GM19397 (cell line): Measurements from ENCODE around the gene AKR7A3.
"Not testable (repeated sequence)": the region's sequence is repeated elsewhere in the genome, so short reads cannot be mapped to it uniquely, and the experiment has no call there.

ENCODE experiments used
- ATAC-seq: cut with Tn5 transposase; IDR thresholded peaks from one replicate; pipeline ENCODE4 v1.9.1; 2021; ENCODE audit warnings: mild to moderate bottlenecking, moderate library complexity; ENCODE audit not compliant: unreplicated experiment

Gene AKR7A3

GRCh38 chr1:19319196-19319595 lies 30.6 kb upstream of the AKR7A3 start:
- ATAC-seq, result no peak

- ATAC-seq, result no peak
Observed at GRCh38 chr1:19317126-19317910, 28.7 kb upstream of the AKR7A3 start.

GRCh38 chr1:19315378-19316198 lies 27.0 kb upstream of the AKR7A3 start:
- ATAC-seq, result peak; percentile 32

GRCh38 chr1:19313961-19314882 lies 25.7 kb upstream of the AKR7A3 start:
- no peak for ATAC-seq

GRCh38 chr1:19313636-19313959 lies 25.0 kb upstream of the AKR7A3 start:
- ATAC-seq, result no peak

GRCh38 chr1:19312782-19313635 lies 24.4 kb upstream of the AKR7A3 start:
- ATAC-seq, result no peak

- ATAC-seq, result peak; percentile 79
Observed at GRCh38 chr1:19311931-19312781, 23.6 kb upstream of the AKR7A3 start, which contains the start of the genes AKR7A2 and SLC66A1. Gene AKR7A2 (minus strand): TSS chr1:19312144. CDS start chr1:19312124, 20 bp downstream. Gene SLC66A1 (plus strand): TSS chr1:19312326. CDS start chr1:19317678, 5,352 bp downstream.

- no peak for ATAC-seq
Observed at GRCh38 chr1:19311503-19311930, 22.9 kb upstream of the AKR7A3 start.

GRCh38 chr1:19310720-19311502 lies 22.3 kb upstream of the AKR7A3 start:
- ATAC-seq, result no peak

- no peak for ATAC-seq
Observed at GRCh38 chr1:19310061-19310460, 21.5 kb upstream of the AKR7A3 start.

GRCh38 chr1:19309123-19309813 lies 20.7 kb upstream of the AKR7A3 start:
- ATAC-seq, result no peak

- ATAC-seq, result no peak
Observed at GRCh38 chr1:19308509-19308907, 19.9 kb upstream of the AKR7A3 start.

- no peak for ATAC-seq
Observed at GRCh38 chr1:19307794-19308508, 19.4 kb upstream of the AKR7A3 start.

GRCh38 chr1:19306941-19307340 lies 18.4 kb upstream of the AKR7A3 start:
- no peak for ATAC-seq

- no peak for ATAC-seq
Observed at GRCh38 chr1:19305880-19306279, 17.3 kb upstream of the AKR7A3 start.

GRCh38 chr1:19304081-19304480 lies 15.5 kb upstream of the AKR7A3 start:
- ATAC-seq, result not testable (repeated sequence)

- ATAC-seq, result no peak
Observed at GRCh38 chr1:19300211-19300610, 11.6 kb upstream of the AKR7A3 start.
